K562 (cell line): ENCODE results near the gene ZMYND19. TPM values are rescaled to one million over a fixed set of nuclear protein-coding genes. Genes with fewer than 3 reads are reported as not detected.

Source experiments
- HCFC1 ChIP-seq: IDR thresholded peaks from 2 replicates; pipeline ENCODE4 v1.6.1; 2012; ENCODE audit warnings: low read depth, low read length, improper control_type of control experiment
- JUND ChIP-seq, 2 experiments: IDR thresholded peaks; 2 replicates in 1 of 2; 3 replicates in 1 of 2; pipeline ENCODE4 v1.6.1; 2011; ENCODE audit warnings: borderline replicate concordance in 2 of 2, low read depth in 2 of 2, low read length in 2 of 2, improper control_type of control experiment in 1 of 2, missing biosample characterization in 1 of 2, missing genetic modification characterization in 1 of 2, missing genetic modification reagents in 1 of 2
- KDM5B ChIP-seq: fragments of 200-600 bp; sonication (generic); IDR thresholded peaks from 2 replicates; pipeline ENCODE4 v1.6.1; 2012; ENCODE audit warnings: low read depth, mild to moderate bottlenecking, moderate library complexity, low read length, control low read depth, inconsistent platforms; ENCODE audit not compliant: insufficient replicate concordance
- NEUROD1 ChIP-seq: fragments of 150-350 bp; IDR thresholded peaks from 2 replicates; pipeline ENCODE4 v1.6.1; 2014; ENCODE audit warnings: borderline replicate concordance, low read length, low read depth; ENCODE audit not compliant: partially characterized antibody
- TCF3 ChIP-seq: sonication (generic); formaldehyde crosslinking; IDR thresholded peaks from 2 replicates; pipeline ENCODE4 v1.4.0; 2020; ENCODE audit warnings: mild to moderate bottlenecking, missing genetic modification reagents
- polyA plus RNA-seq, 8 experiments: library from polyadenylated mRNA; depleted of rRNA in 4 of 8; stranded (reverse) in 5 of 8; unstranded in 3 of 8; fragments of >200 nt; fragmentation: Nextera tagmentation in 2 of 8; fragmentation: Illumina TruSeq in 1 of 8; extraction: Ambion mirVana in 2 of 8; extraction: Trizol in 1 of 8; gene quantifications; 2 replicates each; pipeline versions ENCODE4 v1.2.1 to v1.2.3, GENCODE V29; 2011 to 2014; ENCODE audit warnings: inconsistent platforms in 1 of 8, missing spikeins in 1 of 8
- total RNA-seq, 7 experiments: library from RNA; depleted of rRNA in 6 of 7; stranded (reverse); fragments of >200 nt in 6 of 7; fragmentation: Illumina TruSeq in 2 of 7; extraction: Trizol in 2 of 7; gene quantifications; 2 replicates each; pipeline versions ENCODE4 v1.2.1 to v1.2.3, GENCODE V29; 2011 to 2021; ENCODE audit warnings: low replicate concordance in 1 of 7
- TF ChIP-seq, protein P1 (sequence below): fragments of 250-450 bp; sonication (Bioruptor Pico); IDR thresholded peaks from 2 replicates; pipeline ENCODE4 v1.8.0; 2021; ENCODE audit warnings: borderline replicate concordance, mild to moderate bottlenecking, moderate library complexity; ENCODE audit not compliant: poor library complexity, severe bottlenecking
- TF ChIP-seq, protein P2 (sequence below): sonication (generic); formaldehyde crosslinking; IDR thresholded peaks from 2 replicates; pipeline ENCODE4 v1.8.1; 2022; ENCODE audit warnings: missing genetic modification reagents
- TF ChIP-seq, protein P3 (sequence below): fragments of 250-450 bp; sonication (Bioruptor Pico); IDR thresholded peaks from 2 replicates; pipeline ENCODE4 v1.5.0; 2021

The ZMYND19 gene
- total and polyA plus RNA-seq, 9 of the 15 experiments (the other 6 are each of a cell fraction or from before 2014, with no cell fraction given), result 1.0 to 86.7 (median 44.0) TPM

DNA sequence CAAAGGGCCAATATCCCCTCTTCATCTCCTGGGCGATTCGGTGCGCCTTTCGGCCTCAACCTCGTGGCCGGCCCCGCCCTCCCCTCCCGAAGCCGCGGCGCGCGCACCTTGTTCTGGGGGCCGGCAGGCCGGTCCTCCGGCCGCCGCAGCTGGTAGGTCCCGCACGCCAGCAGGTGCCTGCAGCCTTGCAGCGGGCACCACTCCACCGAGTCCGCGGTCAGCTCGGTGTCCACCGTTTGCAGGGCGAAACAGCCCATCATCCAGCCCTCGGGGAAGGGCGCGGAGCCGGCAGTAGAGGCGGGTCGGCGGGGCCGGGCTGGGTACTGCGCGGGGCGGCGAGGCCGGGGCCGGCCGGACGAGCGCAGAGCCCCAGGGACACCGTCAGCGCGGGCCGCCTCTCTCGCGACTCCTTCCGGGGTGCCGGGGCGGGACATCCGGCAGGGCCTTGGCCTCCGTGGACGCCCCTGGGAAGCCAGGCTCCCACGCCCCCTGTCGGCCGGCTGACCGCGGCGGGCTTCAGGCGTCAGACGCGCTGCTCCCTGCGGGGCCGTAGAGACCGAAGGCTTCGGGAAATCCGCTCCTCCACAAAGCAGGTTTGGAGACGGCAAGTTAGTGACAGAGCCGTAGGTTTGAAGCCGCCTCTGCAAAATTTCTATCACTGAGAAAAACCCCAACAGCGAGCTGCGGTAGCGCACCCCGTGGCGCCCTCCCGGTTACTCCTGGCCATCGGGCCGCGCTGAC is 11.6 kb downstream of the ZMYND19 start, which contains the start of gene DPH7 (continued):
- TF ChIP-seq NEUROD1 (no peak), KDM5B (peak; percentile 68), TCF3 (CRISPR knock-in tag) (peak; percentile 42; the same call in 1 of the 2 replicates), JUND (IDR thresholded peaks at IDR 0.05; ENCODE audit: borderline replicate concordance, low read depth, low read length) (peak; percentile 49), JUND (tag; IDR thresholded peaks at IDR 0.05; ENCODE audit: borderline replicate concordance, low read depth, low read length) (no peak; the same call in 2 of the 3 replicates), HCFC1 (peak; percentile 91)
- TF ChIP-seq, protein P1, sequence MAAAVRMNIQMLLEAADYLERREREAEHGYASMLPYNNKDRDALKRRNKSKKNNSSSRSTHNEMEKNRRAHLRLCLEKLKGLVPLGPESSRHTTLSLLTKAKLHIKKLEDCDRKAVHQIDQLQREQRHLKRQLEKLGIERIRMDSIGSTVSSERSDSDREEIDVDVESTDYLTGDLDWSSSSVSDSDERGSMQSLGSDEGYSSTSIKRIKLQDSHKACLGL (CRISPR knock-in tag), result no peak
- TF ChIP-seq, protein P2, sequence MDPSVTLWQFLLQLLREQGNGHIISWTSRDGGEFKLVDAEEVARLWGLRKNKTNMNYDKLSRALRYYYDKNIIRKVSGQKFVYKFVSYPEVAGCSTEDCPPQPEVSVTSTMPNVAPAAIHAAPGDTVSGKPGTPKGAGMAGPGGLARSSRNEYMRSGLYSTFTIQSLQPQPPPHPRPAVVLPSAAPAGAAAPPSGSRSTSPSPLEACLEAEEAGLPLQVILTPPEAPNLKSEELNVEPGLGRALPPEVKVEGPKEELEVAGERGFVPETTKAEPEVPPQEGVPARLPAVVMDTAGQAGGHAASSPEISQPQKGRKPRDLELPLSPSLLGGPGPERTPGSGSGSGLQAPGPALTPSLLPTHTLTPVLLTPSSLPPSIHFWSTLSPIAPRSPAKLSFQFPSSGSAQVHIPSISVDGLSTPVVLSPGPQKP (CRISPR knock-in tag), result no peak
- TF ChIP-seq, protein P3, sequence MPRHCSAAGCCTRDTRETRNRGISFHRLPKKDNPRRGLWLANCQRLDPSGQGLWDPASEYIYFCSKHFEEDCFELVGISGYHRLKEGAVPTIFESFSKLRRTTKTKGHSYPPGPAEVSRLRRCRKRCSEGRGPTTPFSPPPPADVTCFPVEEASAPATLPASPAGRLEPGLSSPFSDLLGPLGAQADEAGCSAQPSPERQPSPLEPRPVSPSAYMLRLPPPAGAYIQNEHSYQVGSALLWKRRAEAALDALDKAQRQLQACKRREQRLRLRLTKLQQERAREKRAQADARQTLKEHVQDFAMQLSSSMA (CRISPR knock-in tag), result peak; percentile 64; the same call in 1 of the 2 replicates
